ENCODE results near the gene ANGPTL8. TPM values are rescaled to one million over a fixed set of nuclear protein-coding genes. Genes with fewer than 3 reads are reported as not detected.

ANGPTL8 gene
- total and polyA plus RNA-seq, 2 donors (not counting 3 experiments of a cell fraction or from before 2014, with no cell fraction given) = not detected

DNA sequence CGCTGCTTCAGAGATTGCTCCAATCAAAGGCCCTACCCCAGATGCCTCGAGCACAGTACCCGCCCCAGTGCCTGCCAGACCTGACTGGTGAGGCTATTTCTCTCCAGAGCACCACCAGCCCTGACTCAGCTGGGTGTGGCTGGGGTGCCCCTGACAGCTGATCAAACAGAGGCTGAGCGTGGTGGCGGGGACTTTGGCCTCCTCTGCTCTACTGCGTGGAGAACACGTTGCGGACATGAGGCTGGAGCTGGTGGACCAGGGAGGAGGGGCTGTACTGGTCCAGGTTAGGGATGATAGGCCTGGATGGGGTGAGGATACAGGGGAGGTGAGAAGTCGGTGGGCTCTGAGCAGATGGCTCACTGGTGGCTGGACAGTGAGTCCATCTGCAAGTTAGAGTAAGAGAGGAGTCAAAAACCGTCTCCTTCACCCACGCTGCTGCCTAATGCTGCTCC lies 26.4 kb downstream of the ANGPTL8 start:
- intact Hi-C loops (cut with micrococcal nuclease) (no loop called here), dilution Hi-C loops (cut with MboI; ENCODE audit: extremely low pct_ligation_motif_present, low sequenced_read_pairs) (no loop called here)
- H3K9me3 ChIP-seq (replicated peaks; ENCODE audit: control insufficient read depth, insufficient read depth, low read length) = no peaks in the 10 kb centered on the region
- peak overlapping the region; percentile 4 for H2AFZ ChIP-seq (ENCODE audit: low read depth, low read length)
- no peaks in the 10 kb centered on the region for H4K20me1 ChIP-seq (replicated peaks; ENCODE audit: control insufficient read depth, extremely low read depth, insufficient read depth, low read length)
- peaks cover 14% of the 10 kb centered on the region for H3K79me2 ChIP-seq (ENCODE audit: control insufficient read depth, insufficient read depth, low read length)
- H3K9ac ChIP-seq (replicated peaks; ENCODE audit: extremely low read depth, insufficient read depth, low read length) = no peak overlapping the region
- CTCF ChIA-PET = interaction anchor here (0.5 to 3.1 kb wide), 7 partner anchors 10 to 115 kb away, joined by 3 to 19 read pairs (median 7); no protein-coding TSS in a partner anchor
- H3K27me3 ChIP-seq (ENCODE audit: control insufficient read depth in 2 of 2, insufficient read depth in 2 of 2, low read length in 2 of 2) = no peaks in the 10 kb centered on the region
- H3K36me3 ChIP-seq (ENCODE audit: control insufficient read depth in 2 of 2, extremely low read depth in 1 of 2, insufficient read depth in 2 of 2, low read length in 2 of 2) = no peaks in the 10 kb centered on the region
- TF ChIP-seq, protein P1, sequence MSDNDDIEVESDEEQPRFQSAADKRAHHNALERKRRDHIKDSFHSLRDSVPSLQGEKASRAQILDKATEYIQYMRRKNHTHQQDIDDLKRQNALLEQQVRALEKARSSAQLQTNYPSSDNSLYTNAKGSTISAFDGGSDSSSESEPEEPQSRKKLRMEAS (IDR thresholded peaks at IDR 0.05; ENCODE audit: insufficient read depth, insufficient read length) = no peak
- TF ChIP-seq MYC (IDR thresholded peaks at IDR 0.05; ENCODE audit: low read depth, low read length) (no peak), GATA2 (IDR thresholded peaks at IDR 0.05; ENCODE audit: insufficient read depth, insufficient read length, low read depth, low read length) (no peak), POLR2A (IDR thresholded peaks at IDR 0.05; ENCODE audit: low read depth, low read length) (no peak), POLR2AphosphoS5 (IDR thresholded peaks at IDR 0.05; ENCODE audit: insufficient read depth, low read depth, low read length) (no peak), FOS (IDR thresholded peaks at IDR 0.05; ENCODE audit: borderline replicate concordance, insufficient read depth, low read length) (no peak)
- TF ChIP-seq, protein P2, sequence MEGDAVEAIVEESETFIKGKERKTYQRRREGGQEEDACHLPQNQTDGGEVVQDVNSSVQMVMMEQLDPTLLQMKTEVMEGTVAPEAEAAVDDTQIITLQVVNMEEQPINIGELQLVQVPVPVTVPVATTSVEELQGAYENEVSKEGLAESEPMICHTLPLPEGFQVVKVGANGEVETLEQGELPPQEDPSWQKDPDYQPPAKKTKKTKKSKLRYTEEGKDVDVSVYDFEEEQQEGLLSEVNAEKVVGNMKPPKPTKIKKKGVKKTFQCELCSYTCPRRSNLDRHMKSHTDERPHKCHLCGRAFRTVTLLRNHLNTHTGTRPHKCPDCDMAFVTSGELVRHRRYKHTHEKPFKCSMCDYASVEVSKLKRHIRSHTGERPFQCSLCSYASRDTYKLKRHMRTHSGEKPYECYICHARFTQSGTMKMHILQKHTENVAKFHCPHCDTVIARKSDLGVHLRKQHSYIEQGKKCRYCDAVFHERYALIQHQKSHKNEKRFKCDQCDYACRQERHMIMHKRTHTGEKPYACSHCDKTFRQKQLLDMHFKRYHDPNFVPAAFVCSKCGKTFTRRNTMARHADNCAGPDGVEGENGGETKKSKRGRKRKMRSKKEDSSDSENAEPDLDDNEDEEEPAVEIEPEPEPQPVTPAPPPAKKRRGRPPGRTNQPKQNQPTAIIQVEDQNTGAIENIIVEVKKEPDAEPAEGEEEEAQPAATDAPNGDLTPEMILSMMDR (IDR thresholded peaks at IDR 0.05; ENCODE audit: extremely low read depth in 1 of 2, insufficient read depth in 1 of 2, low read depth in 1 of 2, low read length in 2 of 2) = no peak
- DNase-seq (ENCODE audit: low read depth, low spot score) = no peak
- no peak overlapping the region for H3K4me2 ChIP-seq (ENCODE audit: insufficient read depth, low read length)
- no peak for FAIRE-seq
- peaks cover 44% of the 10 kb centered on the region for H3K4me1 ChIP-seq (ENCODE audit: control insufficient read depth, extremely low read depth, insufficient read depth, low read length)
- no TSS peak for BruUV-seq (replicated peaks)
- H3K4me3 ChIP-seq (replicated peaks in 1 of 3; ENCODE audit: insufficient read depth in 1 of 3, low read depth in 1 of 3, low read length in 3 of 3) = no peak overlapping the region
- H3K9me1 ChIP-seq (replicated peaks; ENCODE audit: control insufficient read depth, extremely low read depth, insufficient read depth, low read length) = no peaks in the 10 kb centered on the region
- POLR2A ChIA-PET = no interaction called here
- peak overlapping the region; percentile 64 for H3K27ac ChIP-seq (ENCODE audit: insufficient read depth, low read depth, low read length)
